HG03095 (cell line): ENCODE results near the gene ENTHD1.
"Not testable (repeated sequence)": the region's sequence is repeated elsewhere in the genome, so short reads cannot be mapped to it uniquely, and the experiment has no call there.

Experiments used
- ATAC-seq: cut with Tn5 transposase; IDR thresholded peaks from one replicate; pipeline ENCODE4 v1.9.1; 2021; ENCODE audit warnings: moderate library complexity; ENCODE audit not compliant: unreplicated experiment

The ENTHD1 gene

DNA sequence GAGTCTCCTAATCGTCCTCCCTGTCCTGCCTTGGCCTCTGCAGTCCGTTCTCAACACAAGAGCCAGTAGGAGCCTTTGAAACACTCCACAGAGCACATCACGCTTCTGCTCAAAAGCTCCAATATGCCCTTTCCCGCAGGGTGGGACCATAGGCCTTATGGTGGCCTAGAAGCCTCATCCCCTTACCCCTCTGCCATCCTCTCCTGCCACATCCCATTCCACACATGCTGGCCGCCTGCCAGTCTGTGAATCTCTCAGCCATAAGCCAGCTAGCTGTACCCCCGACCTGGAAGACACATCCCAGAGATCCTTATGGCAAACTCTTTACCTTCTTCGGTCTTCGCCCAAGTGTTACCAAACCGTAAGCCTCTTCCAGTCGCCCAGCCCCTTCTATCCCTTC lies 157.8 kb downstream of the ENTHD1 start:
- ATAC-seq: no peak

DNA sequence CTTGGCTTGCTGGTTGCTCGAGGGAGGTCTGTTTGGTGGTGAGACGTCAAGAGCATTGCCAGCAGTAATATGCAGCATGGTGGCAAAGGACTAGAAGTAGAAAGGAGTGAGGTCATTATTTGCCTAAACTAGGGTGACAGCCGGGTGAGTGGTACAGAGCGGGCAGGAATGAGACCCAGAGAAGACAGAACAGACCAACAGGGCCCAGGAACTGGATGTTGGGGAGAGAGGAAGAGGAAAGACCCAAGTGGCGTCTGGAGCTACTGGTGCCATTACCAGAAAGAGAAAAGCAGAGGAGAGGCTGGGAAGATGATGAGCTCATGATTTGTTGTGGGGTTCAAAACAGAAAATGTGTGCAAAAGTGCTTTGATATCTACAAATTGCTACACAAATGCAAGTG lies 158.7 kb downstream of the ENTHD1 start:
- ATAC-seq: no peak

DNA sequence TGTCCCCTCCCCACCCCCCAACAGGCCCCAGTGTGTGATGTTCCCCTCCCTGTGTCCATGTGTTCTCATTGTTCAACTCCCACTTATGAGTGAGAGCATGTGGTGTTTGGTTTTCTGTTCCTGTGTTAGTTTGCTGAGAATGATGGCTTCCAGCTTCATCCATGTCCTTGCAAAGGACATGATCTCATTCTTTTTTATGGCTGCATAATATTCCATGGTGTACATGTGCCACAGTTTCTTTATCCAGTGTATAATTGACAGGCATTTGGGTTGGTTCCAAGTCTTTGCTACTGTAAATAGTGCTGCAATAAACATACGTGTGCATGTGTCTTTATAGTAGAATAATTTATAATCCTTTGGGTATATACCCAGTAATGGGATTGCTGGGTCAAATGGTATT lies 159.5 kb downstream of the ENTHD1 start:
- not testable (repeated sequence) for ATAC-seq

DNA sequence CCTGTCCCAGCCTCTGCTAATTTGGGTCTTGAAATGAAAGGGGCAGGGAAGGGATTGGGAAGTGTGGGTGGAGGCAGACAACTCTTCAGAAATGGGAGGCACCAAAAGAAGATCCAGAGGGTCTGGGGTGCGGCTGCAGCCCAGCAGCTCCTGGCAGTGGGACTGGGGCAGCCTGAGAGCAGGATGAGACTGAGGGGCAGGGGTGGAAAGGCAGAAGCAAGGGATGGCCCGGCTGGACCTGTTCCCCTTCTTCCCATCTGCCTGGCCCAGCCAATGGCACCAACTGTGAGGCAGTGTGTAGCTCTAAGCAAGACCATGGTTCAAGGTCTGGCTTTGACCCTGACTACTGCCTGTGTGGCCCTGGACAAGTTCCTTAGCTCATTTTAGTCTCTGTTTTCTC lies 160.4 kb downstream of the ENTHD1 start:
- no peak for ATAC-seq

DNA sequence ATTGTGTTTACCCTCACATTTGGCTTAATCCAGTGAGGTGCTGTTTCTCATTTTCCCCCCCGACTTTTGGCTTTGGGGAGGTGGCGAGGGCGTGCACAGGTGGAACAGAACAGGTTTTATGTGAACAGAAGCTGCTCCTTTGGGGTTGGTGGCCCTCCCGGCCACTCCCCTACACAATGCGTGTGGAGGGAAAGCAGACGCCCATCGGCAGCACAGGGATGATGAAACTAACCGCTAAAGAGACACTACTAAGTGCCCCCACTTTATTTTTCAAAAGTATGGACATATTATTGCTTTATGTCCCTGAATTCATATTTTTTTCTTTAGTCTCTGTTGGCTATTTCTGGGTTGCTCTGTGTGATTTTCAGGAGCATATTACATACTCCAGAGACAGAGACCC lies 160.9 kb downstream of the ENTHD1 start:
- no peak for ATAC-seq

DNA sequence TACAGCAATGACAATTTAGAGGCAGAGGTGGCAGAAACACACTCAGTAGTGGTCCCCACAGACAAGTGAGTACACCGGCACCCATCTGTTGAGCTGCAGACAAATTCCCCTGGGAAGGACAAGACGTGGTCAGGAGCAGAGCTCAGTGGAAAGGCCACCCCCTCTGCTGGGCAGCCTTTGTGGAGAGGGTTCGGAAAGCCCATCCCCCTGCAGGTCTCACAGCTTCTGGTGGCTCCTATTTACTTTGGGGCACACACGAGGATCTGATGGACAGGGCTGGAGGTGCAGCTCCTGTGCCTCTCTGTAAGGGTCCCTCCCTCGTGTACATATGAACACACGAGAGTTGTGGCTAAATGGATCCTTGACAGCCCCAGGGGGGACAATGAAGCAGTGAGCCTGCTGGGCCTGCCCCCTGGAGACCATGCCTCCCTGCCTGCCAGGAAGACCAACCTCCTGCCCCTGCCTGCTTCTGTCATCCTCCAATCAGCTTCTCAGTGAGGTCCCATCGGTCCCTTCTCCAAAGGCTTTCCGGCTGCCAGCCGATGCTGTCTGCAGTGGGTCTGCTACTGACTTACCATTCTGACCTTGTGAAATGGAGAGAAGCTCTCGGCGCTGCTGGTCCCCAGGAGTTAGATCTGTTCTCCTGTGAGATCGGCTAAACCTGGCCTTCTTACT lies 161.5 kb downstream of the ENTHD1 start:
- no peak for ATAC-seq

DNA sequence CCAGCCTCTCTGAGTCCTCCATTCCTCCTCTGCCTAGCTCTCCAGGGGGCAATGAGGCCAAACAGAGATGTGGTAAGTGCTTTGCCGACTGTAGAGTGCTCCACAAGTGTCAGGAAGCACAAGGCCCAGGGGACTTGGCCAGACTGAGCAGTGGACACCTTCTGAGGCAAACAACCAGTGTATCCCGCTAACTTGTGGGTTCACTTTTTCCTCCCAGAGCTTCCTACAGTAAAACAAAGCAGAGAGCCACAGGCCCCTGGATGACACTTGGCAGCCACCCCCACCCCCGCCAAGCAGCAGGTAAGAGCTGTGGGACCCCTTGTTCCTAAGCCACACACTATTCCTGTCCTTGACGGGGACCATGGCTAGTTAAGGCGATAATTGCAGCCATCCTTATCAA lies 162.1 kb downstream of the ENTHD1 start:
- no peak for ATAC-seq

DNA sequence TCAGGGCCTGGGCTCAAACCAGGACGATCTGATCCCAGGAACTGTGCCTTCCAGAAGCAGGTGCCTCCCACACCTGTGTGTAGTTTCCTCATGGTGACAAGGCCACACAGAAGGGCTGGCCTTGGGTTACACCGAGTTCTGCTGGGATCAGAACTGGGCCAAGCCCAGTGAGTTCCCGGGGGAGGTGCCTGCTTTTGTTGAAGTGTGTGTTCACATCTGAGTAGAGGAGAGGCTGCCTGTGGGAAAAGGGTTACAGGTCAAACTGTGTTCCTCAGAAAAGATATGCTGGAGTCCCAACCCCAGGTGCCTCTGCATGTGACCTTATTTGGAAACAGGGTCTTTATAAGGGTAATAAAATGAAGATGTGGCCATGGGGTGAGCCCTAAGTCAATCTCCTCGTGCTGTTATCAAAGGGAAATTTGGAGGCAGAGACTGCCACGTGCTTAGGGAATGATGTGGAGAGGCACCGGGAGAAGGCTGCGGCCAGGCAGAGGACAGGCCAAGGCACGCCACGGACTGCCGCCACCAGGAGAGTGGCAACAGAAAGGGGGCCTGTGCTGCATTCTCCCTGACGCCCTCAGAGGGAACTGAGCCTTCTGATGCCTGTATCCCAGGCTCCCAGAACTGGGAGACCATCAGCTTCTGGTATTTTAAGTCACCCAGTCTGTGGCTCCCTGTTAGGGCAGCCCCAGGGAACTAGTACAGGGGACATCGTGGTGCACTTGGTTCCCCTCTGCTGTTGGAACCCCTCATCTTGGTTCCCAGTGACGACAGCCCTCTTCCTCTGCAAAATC lies 164.2 kb downstream of the ENTHD1 start:
- no peak for ATAC-seq

DNA sequence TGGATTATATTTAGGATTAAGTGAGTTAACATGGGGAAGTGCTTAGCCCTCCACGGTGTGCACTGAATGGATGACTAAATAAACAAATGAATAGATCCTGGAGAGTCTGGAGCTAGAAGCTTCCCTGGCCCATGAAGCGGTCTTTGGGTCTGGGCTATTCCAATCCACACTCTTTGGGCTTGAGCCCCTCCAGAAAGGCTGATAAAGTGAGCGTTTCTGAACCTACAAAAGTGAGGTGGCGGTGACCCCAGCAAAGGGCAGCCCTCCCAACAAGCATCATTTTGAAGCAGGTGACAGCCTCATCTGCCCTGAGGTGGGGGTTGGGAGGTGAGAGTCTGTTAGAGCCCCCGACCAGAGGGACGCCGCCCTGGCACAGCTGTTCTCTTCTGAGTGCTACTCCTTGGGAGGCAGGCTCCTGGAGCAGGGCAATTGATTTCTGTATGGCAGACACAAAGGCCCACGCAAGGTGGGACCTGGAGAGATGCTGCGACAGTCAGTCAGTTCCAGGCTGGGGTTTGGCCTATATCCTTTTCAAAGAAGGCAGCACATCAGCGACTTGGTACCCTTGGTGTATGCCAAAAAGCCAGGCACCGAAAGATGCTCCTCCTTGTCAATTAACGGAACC lies 165.2 kb downstream of the ENTHD1 start:
- no peak for ATAC-seq

DNA sequence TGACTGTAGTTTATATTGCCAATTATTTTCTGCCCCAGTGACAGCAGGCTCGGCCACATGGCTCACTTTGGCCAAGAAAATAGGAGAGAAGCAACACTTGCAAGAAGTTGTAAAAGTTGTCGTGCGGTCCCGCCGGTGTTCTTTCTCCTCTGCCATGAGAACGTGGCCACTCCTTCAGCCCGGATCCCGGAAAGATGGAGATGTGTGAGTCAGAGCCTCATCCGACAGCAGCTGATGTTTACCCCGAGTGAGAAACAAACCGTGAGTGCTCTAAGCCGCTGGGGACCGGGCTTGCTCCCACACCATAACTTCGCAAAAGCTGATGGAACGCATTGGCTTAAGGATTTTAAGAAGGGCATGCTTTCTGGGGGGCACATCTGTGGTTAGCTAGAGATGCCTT lies 166.0 kb downstream of the ENTHD1 start:
- ATAC-seq: no peak

DNA sequence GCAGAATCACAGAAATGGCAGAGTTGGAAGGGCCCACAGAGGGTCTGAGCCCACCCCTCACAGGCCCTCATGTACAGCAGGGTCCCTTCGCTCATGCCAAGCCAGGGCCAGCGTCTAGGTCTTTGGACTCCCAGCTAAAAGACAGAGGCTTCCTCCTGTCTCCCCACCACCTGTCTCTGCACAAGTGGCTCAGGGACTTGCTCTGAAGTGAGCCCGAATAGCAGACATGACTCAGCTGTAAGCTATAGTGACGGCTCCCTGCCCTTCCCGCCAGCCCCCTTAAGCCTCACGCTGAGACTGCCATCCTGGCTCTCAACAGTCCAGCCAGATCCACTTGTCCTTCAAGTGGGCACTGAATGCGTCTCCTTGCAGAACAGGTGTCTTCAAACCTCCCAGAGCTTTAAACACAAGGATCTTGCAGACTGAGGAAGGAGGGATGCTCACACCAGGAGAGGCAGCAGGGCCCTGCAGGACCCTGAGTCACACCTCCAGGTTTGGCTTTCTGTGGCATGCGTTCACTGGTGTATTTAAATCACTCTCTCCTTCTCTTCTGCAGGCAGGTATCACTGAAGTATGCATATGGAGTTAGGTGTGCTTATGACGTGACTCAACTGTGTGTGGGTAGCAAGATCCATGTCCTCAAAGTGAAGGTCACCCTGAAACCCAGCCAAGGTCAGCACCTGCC lies 168.1 kb downstream of the ENTHD1 start:
- no peak for ATAC-seq

DNA sequence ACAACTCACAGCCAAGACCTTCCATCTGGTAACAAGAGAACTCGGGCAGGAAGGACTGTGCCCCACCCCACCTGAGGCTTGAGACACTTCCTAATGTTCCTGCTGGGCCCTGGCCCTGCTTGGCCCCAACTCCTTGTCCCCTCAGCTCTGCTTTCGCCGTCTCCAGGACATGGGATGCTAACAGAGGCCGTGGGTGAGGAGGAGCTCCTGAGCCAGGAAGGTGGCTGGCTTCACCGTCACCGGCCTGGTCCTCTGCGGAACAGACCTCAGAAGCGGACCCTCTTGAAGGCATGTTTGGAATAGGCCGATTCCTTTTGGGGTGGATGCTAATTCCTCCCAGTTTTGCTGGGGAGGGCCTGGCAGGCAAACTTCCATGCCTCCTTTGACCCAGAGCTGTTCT lies 168.7 kb downstream of the ENTHD1 start:
- ATAC-seq: no peak

DNA sequence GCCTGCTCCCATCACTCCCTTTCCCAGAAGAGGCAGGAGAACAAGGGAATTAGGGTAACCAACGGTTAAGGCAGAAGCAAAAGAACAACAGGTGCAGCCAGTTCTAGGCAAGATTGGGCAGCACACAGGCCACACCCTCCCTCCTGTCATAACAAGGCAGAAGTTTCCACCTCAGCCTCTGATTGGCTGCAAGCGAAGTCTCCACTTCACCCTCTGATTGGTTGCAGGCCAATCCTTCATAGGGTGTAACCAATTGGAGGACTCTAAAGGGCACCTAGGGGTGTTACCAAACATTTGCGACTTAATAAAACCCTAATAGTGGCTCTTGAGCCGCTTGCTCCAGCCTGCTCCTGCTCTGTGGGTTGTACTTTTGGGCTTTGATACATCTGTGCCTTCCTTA lies 169.2 kb downstream of the ENTHD1 start:
- ATAC-seq: no peak

DNA sequence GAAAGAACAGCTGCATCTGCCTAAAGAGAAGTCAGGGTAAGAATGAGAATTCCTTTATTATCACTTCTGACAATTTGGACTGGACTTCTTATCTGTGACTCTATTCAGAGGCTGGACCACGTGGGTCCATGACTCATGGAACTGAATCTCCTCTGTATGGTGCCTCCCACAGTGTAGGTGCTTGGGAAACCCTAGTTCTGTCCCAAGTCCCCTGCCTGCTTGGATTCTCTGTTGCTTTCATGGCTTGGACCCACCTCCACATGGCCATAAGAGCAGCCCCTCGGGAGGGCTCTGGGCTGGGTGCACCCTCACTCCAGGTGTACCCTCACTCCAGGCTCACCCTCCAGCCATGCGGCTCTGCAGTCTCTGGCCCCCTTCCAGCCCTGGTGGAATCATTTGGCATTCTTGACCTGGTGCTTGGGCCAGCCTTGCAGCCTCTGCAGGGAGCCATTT lies 169.6 kb downstream of the ENTHD1 start:
- ATAC-seq: no peak

DNA sequence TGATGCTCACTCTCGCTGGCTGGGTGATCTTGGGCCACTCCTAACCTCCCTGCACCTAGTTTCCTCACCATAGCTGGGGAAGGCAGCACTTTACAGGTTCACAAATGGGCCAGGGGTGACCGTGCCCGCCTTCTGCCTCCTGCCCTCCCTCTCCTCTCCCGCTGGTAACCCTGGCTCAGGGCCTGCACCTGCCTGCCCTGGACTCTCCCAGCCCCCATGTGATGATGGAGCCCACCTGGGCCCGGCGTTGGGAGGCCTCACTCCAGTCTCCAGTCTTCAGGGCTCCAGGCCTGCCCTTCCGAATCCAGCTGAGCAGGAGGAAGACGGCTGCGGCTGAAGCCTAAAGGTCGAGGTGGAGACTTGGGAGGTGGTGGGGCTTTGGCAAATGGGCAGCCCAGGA lies 170.1 kb downstream of the ENTHD1 start:
- ATAC-seq: no peak

DNA sequence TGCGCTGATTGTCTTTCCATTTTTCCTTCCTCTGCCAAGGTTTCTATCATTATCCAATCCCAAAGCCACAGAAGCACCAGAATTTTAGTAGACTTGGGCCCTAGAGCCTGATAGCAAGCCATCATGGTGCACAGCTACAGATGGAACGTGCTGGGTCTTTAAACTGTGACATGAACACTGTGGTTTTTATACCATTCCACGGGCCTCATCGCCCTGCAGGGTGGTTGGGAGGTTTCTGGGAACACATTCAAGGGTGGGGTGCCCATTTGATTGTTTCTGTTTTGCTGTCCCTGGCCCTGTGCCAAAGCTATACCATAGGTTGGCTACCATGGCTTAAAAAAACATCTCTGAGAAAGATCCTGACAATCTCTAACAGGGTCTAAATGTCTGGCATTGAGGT lies 171.1 kb downstream of the ENTHD1 start:
- ATAC-seq: no peak

DNA sequence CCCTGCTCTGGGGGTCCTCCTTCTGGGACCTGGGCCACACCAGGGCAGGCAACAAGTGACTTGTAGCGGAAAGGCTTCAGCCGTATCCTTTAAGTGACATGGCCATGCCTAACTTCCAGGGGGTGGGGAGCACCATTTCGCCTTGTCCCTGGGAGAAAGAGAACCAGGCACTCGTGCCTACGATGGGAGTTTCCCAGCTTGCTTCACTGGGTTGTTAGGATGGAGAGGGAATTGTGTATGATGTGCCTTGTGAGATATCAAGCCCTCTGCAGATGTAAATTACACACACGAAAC lies 171.6 kb downstream of the ENTHD1 start:
- no peak for ATAC-seq

DNA sequence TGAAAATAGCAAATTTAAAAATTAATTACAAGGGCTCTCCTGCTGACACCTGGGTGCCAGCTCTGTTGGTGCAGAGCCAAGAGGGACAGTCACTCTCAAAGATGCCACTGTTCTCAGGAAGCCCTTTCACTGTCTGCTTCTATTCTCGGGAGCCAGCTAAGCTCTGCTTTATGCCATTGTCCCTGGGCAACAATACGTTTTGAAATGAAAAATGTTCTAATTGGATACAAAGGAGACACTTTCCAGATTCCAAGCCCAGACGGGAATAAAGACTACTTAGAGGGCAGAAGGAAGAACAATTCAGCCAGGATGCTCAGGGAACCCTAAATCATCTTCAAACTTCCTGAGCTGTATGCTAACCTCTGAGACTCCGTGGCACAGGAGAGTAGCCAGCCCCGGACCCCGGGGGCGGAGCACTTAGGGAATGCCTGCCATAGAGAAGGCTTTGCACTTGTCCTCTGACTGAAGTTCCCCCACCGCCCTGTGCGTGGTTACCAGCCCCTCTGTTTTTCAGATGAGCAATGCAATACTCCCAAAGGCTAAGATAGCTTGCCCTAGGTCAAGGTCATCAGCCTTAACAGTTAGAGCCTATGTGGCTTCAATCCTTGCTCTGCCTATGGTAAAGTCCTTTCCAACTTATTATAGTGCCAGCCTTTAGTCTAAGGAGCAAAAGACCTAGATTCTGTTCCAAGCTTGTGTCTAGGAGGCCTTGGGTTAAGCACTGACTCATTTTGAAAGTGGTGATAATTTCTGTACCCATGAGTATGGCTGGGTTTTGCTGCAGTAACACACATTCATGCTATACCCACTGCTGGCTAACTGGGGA lies 172.1 kb downstream of the ENTHD1 start:
- no peak for ATAC-seq

DNA sequence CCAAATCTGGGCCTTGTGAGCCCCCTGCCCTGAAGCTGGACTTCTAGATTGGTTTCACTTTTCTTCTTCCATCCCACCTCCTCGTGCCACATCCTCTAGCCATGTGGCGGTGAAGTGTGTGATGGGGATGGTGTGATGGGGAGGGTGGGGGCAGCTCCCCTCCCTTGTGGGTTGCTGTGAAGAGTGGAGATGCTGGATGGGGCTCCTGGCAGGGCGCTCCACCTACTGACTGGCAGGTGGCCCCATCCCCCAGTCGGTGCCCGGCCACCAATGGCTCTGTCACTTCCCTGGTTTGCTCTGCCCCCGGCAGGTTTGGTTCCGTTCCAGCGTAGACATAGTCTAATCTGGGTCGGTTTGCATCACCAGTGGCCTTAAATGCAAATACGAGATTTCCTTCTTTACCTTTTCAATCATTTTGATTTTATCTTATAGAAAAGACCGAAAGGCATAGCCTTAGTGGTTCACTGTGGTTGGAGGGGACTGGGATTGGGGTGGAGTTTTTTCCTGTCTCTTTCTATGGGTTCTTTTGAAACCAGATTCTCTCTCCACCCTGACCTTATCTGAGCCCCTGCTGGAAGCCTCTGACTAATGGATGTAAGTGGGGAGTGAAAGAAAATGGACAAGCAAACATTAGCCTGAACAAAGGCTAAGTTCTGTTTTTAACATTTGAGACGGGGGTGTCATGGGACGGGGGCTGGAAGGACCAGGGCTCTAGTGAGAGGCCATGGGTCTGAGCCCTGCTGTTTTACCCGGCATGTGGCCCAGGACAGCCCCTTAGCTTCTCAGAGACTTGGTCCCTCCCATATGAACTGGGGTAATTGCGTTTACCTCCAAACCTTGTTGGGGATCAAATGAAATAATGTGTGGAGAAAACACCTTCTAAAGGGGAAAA lies 173.8 kb downstream of the ENTHD1 start:
- ATAC-seq: no peak

DNA sequence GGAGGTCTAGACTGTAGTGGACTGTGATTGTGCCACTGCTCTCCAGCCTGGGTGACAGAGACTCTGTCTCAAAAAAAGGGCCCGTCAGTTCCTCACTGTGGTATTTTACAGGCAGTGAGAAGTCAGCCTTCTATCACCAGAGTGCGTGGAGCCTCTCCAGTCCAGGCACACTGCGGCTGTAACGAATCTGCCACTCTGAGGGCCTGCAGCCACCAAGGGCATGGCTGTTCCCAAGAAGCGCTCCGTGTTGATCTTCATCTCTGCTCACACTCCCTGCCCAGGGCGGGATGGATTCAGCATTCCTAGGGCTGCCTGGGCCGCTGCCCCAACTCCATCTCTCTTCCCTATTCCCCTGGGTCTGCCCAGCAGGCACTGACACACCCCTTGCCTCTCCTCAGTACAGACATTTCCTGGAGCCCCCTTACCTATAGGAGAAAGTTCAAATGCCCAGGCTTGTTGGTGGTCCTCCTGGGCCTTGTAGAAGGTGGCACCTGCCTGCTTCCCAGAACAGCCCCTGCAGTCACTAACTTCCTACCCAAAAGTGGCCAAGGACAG lies 174.6 kb downstream of the ENTHD1 start:
- no peak for ATAC-seq
